ENCODE data around the gene CAPN2.
"Not testable (repeated sequence)": the region's sequence is repeated elsewhere in the genome, so short reads cannot be mapped to it uniquely, and the experiment has no call there.

Gene CAPN2

GRCh38 chr1:223810586-223810985 is 98.2 kb downstream of the CAPN2 start:
- no peak for DNase-seq (ENCODE audit: low read depth, low spot score)
- H3K27me3 ChIP-seq (ENCODE audit: insufficient read depth, insufficient read length): no peaks in the 10 kb centered on the region
- no peak overlapping the region for H3K4me3 ChIP-seq (ENCODE audit: insufficient read length, low read depth)
- H3K4me1 ChIP-seq (ENCODE audit: insufficient read depth, insufficient read length): no peaks in the 10 kb centered on the region
- no peak overlapping the region for H3K9ac ChIP-seq (ENCODE audit: insufficient read length, low read depth)
- H3K9me3 ChIP-seq (ENCODE audit: insufficient read depth, low read length): peaks cover 8% of the 10 kb centered on the region
- peaks cover 78% of the 10 kb centered on the region for H3K36me3 ChIP-seq (ENCODE audit: insufficient read depth, insufficient read length, low read length)
- TF ChIP-seq ZNF274 (IDR thresholded peaks at IDR 0.05; ENCODE audit: low read depth, low read length) (no peak), SUZ12 (IDR thresholded peaks at IDR 0.05; ENCODE audit: extremely low read depth, insufficient read depth, insufficient read length) (no peak), YY1 (IDR thresholded peaks at IDR 0.05; ENCODE audit: insufficient read depth, insufficient read length) (no peak)

GRCh38 chr1:223811634-223812101 is 99.3 kb downstream of the CAPN2 start:
- TF ChIP-seq SUZ12 (IDR thresholded peaks at IDR 0.05; ENCODE audit: extremely low read depth, insufficient read depth, insufficient read length) (no peak), ZNF274 (IDR thresholded peaks at IDR 0.05; ENCODE audit: low read depth, low read length) (no peak), YY1 (IDR thresholded peaks at IDR 0.05; ENCODE audit: insufficient read depth, insufficient read length) (no peak)
- Histone ChIP-seq H3K27me3 (ENCODE audit: insufficient read depth, insufficient read length) (no peaks in the 10 kb centered on the region), H3K4me3 (ENCODE audit: insufficient read length, low read depth) (no peak overlapping the region), H3K9ac (ENCODE audit: insufficient read length, low read depth) (no peak overlapping the region), H3K36me3 (ENCODE audit: insufficient read depth, insufficient read length, low read length) (peaks cover 70% of the 10 kb centered on the region), H3K4me1 (ENCODE audit: insufficient read depth, insufficient read length) (no peaks in the 10 kb centered on the region), H3K9me3 (ENCODE audit: insufficient read depth, low read length) (peaks cover 8% of the 10 kb centered on the region)
- DNase-seq (ENCODE audit: low read depth, low spot score): no peak

- peaks cover 67% of the 10 kb centered on the region for H3K36me3 ChIP-seq (ENCODE audit: insufficient read depth, insufficient read length, low read length)
- H3K4me1 ChIP-seq (ENCODE audit: insufficient read depth, insufficient read length): no peaks in the 10 kb centered on the region
- no peak overlapping the region for H3K4me3 ChIP-seq (ENCODE audit: insufficient read length, low read depth)
These were observed 101.3 kb downstream of the CAPN2 start for GRCh38 chr1:223813645-223814044.

GRCh38 chr1:223815020-223815853 is 102.9 kb downstream of the CAPN2 start:
- no peak for DNase-seq (ENCODE audit: low read depth, low spot score)
- no peak overlapping the region for H3K4me3 ChIP-seq (ENCODE audit: insufficient read length, low read depth)
- H3K9me3 ChIP-seq (ENCODE audit: insufficient read depth, low read length): no peaks in the 10 kb centered on the region
- no peaks in the 10 kb centered on the region for H3K4me1 ChIP-seq (ENCODE audit: insufficient read depth, insufficient read length)
- peaks cover 52% of the 10 kb centered on the region for H3K36me3 ChIP-seq (ENCODE audit: insufficient read depth, insufficient read length, low read length)
- no peaks in the 10 kb centered on the region for H3K27me3 ChIP-seq (ENCODE audit: insufficient read depth, insufficient read length)
- H3K9ac ChIP-seq (ENCODE audit: insufficient read length, low read depth): no peak overlapping the region
- TF ChIP-seq ZNF274 (IDR thresholded peaks at IDR 0.05; ENCODE audit: low read depth, low read length): no peak
- no peak for TF ChIP-seq SUZ12 (IDR thresholded peaks at IDR 0.05; ENCODE audit: extremely low read depth, insufficient read depth, insufficient read length)
- no peak for TF ChIP-seq YY1 (IDR thresholded peaks at IDR 0.05; ENCODE audit: insufficient read depth, insufficient read length)

More at GRCh38 chr1:223813645-223814044, 101.3 kb downstream of the CAPN2 start:
- no peaks in the 10 kb centered on the region for H3K9me3 ChIP-seq (ENCODE audit: insufficient read depth, low read length)
- no peak overlapping the region for H3K9ac ChIP-seq (ENCODE audit: insufficient read length, low read depth)
- no peak for TF ChIP-seq YY1 (IDR thresholded peaks at IDR 0.05; ENCODE audit: insufficient read depth, insufficient read length)
- TF ChIP-seq SUZ12 (IDR thresholded peaks at IDR 0.05; ENCODE audit: extremely low read depth, insufficient read depth, insufficient read length): no peak
- TF ChIP-seq ZNF274 (IDR thresholded peaks at IDR 0.05; ENCODE audit: low read depth, low read length): no peak
- no peak for DNase-seq (ENCODE audit: low read depth, low spot score)
- no peaks in the 10 kb centered on the region for H3K27me3 ChIP-seq (ENCODE audit: insufficient read depth, insufficient read length)

GRCh38 chr1:223815865-223816264 is 103.5 kb downstream of the CAPN2 start:
- no peak overlapping the region for H3K9ac ChIP-seq (ENCODE audit: insufficient read length, low read depth)
- no peaks in the 10 kb centered on the region for H3K27me3 ChIP-seq (ENCODE audit: insufficient read depth, insufficient read length)
- TF ChIP-seq YY1 (IDR thresholded peaks at IDR 0.05; ENCODE audit: insufficient read depth, insufficient read length) (no peak), SUZ12 (IDR thresholded peaks at IDR 0.05; ENCODE audit: extremely low read depth, insufficient read depth, insufficient read length) (no peak), ZNF274 (IDR thresholded peaks at IDR 0.05; ENCODE audit: low read depth, low read length) (no peak)
- no peaks in the 10 kb centered on the region for H3K9me3 ChIP-seq (ENCODE audit: insufficient read depth, low read length)
- H3K4me3 ChIP-seq (ENCODE audit: insufficient read length, low read depth): no peak overlapping the region
- no peaks in the 10 kb centered on the region for H3K4me1 ChIP-seq (ENCODE audit: insufficient read depth, insufficient read length)
- DNase-seq (ENCODE audit: low read depth, low spot score): no peak
- H3K36me3 ChIP-seq (ENCODE audit: insufficient read depth, insufficient read length, low read length): peaks cover 53% of the 10 kb centered on the region

- not testable (repeated sequence) for H3K27me3 ChIP-seq (ENCODE audit: insufficient read depth, insufficient read length); DNase-seq (ENCODE audit: low read depth, low spot score); H3K9me3 ChIP-seq (ENCODE audit: insufficient read depth, low read length); H3K4me3 ChIP-seq (ENCODE audit: insufficient read length, low read depth); H3K9ac ChIP-seq (ENCODE audit: insufficient read length, low read depth); H3K4me1 ChIP-seq (ENCODE audit: insufficient read depth, insufficient read length)
- H3K36me3 ChIP-seq (ENCODE audit: insufficient read depth, insufficient read length, low read length): peaks cover 43% of the 10 kb centered on the region
These were observed 104.9 kb downstream of the CAPN2 start for GRCh38 chr1:223817265-223817664.

- Histone ChIP-seq H3K36me3 (ENCODE audit: insufficient read depth, insufficient read length, low read length) (peaks cover 21% of the 10 kb centered on the region), H3K4me1 (ENCODE audit: insufficient read depth, insufficient read length) (no peaks in the 10 kb centered on the region), H3K27me3 (ENCODE audit: insufficient read depth, insufficient read length) (no peaks in the 10 kb centered on the region), H3K9me3 (ENCODE audit: insufficient read depth, low read length) (no peaks in the 10 kb centered on the region), H3K4me3 (ENCODE audit: insufficient read length, low read depth) (no peak overlapping the region), H3K9ac (ENCODE audit: insufficient read length, low read depth) (no peak overlapping the region)
- no peak for DNase-seq (ENCODE audit: low read depth, low spot score)
- TF ChIP-seq ZNF274 (IDR thresholded peaks at IDR 0.05; ENCODE audit: low read depth, low read length) (no peak), SUZ12 (IDR thresholded peaks at IDR 0.05; ENCODE audit: extremely low read depth, insufficient read depth, insufficient read length) (no peak), YY1 (IDR thresholded peaks at IDR 0.05; ENCODE audit: insufficient read depth, insufficient read length) (no peak)
These were observed 107.6 kb downstream of the CAPN2 start for GRCh38 chr1:223819730-223820514.

Measured in NT2/D1 (cell line).